Memory B cell (primary cell): ENCODE data around the gene MAP4K1.
A peak's percentile ranks its signal among the peaks of the same experiment; 100 is the strongest.

Experiments used
- ATAC-seq: fragments of 150-1000 bp; cut with Tn5 transposase; 2 replicates; pipeline ENCODE4 v1.10.0; 2021; ENCODE audit warnings: low read depth, mild to moderate bottlenecking, moderate library complexity
- DNase-seq, 2 donors: peaks; one replicate each; pipeline ENCODE4 v3.0.0; 2022; ENCODE audit warnings: low spot score in 2 of 2
- H3K27ac Mint-ChIP-seq: one replicate; pipeline ENCODE4 v1.8.0; 2022; ENCODE audit warnings: mild to moderate bottlenecking, moderate library complexity, mixed read lengths
- H3K27me3 Mint-ChIP-seq: one replicate; pipeline ENCODE4 v1.8.0; 2022; ENCODE audit warnings: mixed read lengths
- H3K36me3 Mint-ChIP-seq: one replicate; pipeline ENCODE4 v1.8.0; 2022; ENCODE audit warnings: mild to moderate bottlenecking, mixed read lengths
- H3K4me1 Mint-ChIP-seq: one replicate; pipeline ENCODE4 v1.8.0; 2022; ENCODE audit warnings: mixed read lengths
- H3K4me3 Mint-ChIP-seq: one replicate; pipeline ENCODE4 v1.8.0; 2022; ENCODE audit warnings: mild to moderate bottlenecking, moderate library complexity, mixed read lengths
- H3K9me3 Mint-ChIP-seq: one replicate; pipeline ENCODE4 v1.8.0; 2022; ENCODE audit warnings: mixed read lengths

The MAP4K1 gene

DNA sequence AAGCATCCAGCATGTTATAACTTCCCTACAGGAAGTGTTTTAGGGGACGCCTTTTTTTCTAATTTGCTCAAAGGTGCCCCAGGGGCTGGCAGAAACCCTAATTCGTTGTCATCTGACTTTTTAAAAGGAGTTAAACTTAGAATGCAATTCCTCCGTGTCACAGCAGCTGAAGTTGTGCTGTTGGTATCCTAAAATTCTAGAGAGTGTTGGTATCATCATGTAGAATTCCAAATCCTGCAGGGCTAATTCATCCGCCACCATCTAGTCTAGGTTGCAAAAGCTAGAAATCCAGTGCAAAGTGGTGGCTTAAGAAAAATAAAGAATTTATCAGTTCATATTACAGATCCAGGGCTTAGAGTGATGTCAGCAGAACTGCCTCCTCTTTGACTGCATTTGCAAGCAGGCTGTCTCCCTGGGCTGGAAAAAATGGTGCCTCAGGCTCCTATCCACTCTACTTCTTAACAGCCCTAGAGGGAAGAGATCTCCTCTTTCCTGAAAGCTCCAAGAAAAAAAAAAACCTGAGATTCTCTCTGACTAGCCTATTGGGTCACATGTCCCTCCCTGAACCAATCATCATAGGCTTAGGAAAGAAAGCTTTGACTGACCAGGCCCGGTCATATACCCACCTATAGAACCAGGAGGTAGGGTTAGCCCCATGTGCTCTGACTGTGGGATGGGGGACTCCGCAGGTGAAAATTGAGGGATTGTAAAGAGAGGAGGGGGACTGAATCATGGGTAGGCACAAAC is 73.0 kb downstream of the MAP4K1 start:
- peaks cover 11% of the 10 kb centered on the region for H3K4me1 Mint-ChIP-seq
- peak overlapping the region; percentile 35 for H3K27ac Mint-ChIP-seq
- DNase-seq (no peak), ATAC-seq (no peak)
- no peaks in the 10 kb centered on the region for H3K36me3 Mint-ChIP-seq
- H3K4me3 Mint-ChIP-seq, result no peak overlapping the region
- peaks cover 2% of the 10 kb centered on the region for H3K9me3 Mint-ChIP-seq
- H3K27me3 Mint-ChIP-seq, result no peaks in the 10 kb centered on the region

DNA sequence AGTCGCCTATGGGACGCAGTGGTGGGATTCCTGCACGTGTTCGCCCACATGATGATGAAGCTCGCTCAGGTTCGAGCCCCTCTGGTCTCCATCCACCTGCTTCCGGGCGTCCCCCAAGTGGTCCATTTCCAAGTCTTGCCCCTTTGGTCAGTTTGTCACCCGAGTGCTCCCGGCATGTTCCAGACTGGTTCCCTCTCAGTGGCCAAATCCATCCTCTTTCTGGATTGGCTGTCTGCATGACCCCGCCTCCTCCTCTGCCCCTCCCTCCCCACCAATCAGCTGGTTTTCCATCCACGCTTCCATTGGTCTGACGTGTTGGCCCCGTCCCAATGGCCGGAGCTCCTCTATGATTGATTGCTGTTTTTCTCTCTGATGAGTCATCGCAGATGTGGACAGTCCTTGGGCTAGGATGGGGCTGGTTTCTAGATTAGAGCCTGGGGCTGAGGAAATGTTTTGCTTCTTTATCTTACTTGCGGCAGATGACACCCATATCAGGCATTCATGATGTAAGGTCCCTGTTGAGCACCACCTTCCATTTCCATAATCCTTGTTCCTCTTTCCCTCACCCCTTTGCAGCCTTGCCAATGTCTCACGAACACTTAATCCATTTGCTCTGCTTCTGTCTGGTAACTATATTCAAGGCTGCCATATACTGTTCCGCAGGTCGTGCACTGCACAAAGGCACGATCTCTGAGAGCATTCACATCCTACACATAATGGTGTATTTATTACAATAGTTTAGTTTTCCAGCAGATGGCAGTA is 73.8 kb downstream of the MAP4K1 start:
- Mint-ChIP-seq H3K27me3 (no peaks in the 10 kb centered on the region), H3K4me3 (peak overlapping the region; percentile 37), H3K4me1 (peaks cover 11% of the 10 kb centered on the region), H3K27ac (no peak overlapping the region), H3K9me3 (peaks cover 2% of the 10 kb centered on the region), H3K36me3 (no peaks in the 10 kb centered on the region)
- ATAC-seq (peak; percentile 68), DNase-seq (peak in 1 of 2 donors; percentile 47)

DNA sequence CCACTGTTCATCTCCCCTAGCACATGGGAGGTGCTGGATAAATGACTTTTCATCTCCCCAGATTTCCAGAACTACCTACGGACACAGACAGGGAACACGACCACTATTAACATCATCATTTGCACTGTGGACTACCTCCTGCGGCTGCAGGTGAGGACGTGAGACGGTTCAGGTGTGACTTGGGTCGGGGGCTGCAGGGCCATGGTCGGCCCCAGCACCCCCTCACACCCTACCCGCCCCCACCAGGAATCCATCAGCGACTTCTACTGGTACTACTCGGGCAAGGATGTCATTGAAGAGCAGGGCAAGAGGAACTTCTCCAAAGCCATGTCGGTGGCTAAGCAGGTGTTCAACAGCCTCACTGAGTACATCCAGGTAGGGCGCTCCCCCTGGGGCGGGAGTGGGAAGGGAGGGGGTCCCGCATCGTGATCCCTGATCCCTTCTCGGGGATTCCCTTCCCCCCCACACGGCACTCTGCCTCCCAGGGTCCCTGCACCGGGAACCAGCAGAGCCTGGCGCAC is 74.4 kb downstream of the MAP4K1 start:
- H3K27ac Mint-ChIP-seq, result no peak overlapping the region
- H3K36me3 Mint-ChIP-seq, result no peaks in the 10 kb centered on the region
- DNase-seq (no peak), ATAC-seq (no peak)
- no peaks in the 10 kb centered on the region for H3K27me3 Mint-ChIP-seq
- H3K9me3 Mint-ChIP-seq, result peaks cover 2% of the 10 kb centered on the region
- no peak overlapping the region for H3K4me3 Mint-ChIP-seq
- H3K4me1 Mint-ChIP-seq, result peaks cover 14% of the 10 kb centered on the region

DNA sequence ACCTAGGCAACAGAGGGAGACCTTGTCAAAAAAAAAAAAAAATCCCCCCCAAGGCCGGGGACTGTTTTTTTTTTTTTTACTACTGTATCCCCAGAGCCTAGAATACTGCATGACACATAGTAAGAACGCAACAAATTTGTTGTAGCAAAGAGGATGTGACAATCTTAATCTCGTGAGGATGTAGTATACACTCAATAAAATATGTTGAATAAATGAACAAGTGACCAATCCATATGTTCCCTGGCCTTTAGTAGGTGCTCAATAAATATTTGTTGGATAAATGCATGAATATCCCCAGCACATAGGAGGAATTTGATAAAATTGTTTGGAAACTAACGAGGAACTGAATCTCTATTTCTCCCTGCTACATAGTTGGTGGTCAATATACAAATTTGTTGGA is 75.7 kb downstream of the MAP4K1 start:
- Mint-ChIP-seq H3K9me3 (no peaks in the 10 kb centered on the region), H3K36me3 (no peaks in the 10 kb centered on the region), H3K4me1 (peaks cover 9% of the 10 kb centered on the region), H3K4me3 (no peak overlapping the region), H3K27ac (no peak overlapping the region), H3K27me3 (no peaks in the 10 kb centered on the region)
- ATAC-seq, result no peak
- no peak for DNase-seq

DNA sequence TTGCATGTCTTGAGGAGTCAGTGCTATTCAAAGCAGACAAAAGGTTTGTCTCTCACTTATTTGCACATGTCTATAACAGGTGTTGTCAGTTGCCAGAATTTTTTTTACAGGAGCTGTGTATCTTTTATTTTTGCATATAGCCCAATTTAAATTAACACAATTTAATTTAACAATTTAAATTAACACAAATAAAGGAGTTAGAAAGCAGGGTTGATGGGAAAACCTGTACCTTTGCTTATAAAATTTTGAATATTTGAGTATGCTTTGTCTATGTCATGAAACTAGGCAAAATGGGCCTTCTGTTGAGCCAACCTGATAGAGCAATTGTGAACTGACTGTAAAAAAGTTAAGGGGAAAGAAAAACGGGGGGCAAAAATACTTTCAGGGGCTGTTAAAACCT is 78.0 kb downstream of the MAP4K1 start:
- ATAC-seq (no peak), DNase-seq (no peak)
- H3K27me3 Mint-ChIP-seq, result peaks cover 10% of the 10 kb centered on the region
- peaks cover 8% of the 10 kb centered on the region for H3K9me3 Mint-ChIP-seq
- H3K4me1 Mint-ChIP-seq, result peaks cover 13% of the 10 kb centered on the region
- peaks cover 7% of the 10 kb centered on the region for H3K36me3 Mint-ChIP-seq
- no peak overlapping the region for H3K4me3 Mint-ChIP-seq
- no peak overlapping the region for H3K27ac Mint-ChIP-seq

DNA sequence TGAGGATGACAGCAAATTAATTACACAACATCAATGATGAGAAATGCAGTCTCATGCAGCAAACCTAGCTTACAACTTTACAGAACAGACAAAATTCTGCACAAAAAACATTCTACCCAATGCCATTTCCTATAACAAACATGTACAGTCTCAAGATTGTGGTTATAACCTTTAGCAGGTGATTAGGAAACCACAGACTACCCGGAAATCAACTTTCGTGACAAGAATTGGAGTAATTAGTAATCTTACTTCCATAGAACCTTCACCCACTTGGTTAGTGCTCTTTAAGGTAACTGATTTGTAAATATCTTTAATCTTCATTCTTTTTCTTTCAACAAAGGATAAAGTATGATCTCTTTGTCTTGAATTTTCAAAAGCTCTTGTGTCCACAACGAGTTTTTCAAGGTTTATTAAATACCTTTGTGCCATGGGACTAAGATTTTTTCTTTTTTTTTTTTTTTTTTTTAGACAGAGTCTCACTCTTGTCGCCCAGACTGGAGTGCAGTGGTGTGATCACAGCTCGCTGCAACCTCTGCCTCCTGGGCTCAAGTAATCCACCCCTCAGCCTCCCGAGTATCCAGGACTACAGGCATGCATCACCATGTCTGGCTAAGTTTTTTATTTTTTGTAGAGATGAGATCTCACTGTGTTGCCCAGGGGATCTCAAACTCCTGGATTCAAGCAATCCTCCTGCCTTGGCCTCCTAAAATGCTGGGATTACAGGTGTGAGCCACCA is 78.8 kb downstream of the MAP4K1 start:
- peaks cover 15% of the 10 kb centered on the region for H3K27me3 Mint-ChIP-seq
- ATAC-seq (peak; percentile 59), DNase-seq (no peak)
- H3K4me1 Mint-ChIP-seq, result peaks cover 9% of the 10 kb centered on the region
- H3K9me3 Mint-ChIP-seq, result peaks cover 9% of the 10 kb centered on the region
- no peak overlapping the region for H3K27ac Mint-ChIP-seq
- H3K36me3 Mint-ChIP-seq, result peaks cover 10% of the 10 kb centered on the region
- H3K4me3 Mint-ChIP-seq, result no peak overlapping the region

DNA sequence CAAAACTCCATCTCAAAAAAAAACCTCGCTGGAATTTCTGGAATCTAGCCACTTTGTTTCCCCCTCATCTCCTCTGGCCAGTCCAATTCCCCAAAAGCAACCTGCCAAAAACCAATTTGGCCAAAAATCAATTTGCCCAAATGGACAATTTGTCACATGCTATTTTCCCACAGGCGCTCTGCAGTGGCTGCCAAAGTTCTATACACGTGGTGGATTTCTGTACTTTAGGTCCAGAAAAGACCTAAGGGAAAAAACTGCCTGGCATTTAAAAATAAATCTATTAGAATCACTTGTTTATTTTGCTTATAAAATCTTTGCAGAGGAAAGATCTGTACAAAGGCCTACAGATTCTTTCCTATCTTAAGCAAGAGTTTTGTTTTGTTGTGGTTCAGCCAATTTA is 79.4 kb downstream of the MAP4K1 start:
- DNase-seq (no peak), ATAC-seq (no peak)
- Mint-ChIP-seq H3K27ac (no peak overlapping the region), H3K36me3 (peaks cover 11% of the 10 kb centered on the region), H3K4me1 (peaks cover 6% of the 10 kb centered on the region), H3K27me3 (peaks cover 17% of the 10 kb centered on the region), H3K9me3 (peaks cover 9% of the 10 kb centered on the region), H3K4me3 (no peak overlapping the region)
